ENCODE data around the gene TSPYL6. TPM values are rescaled to one million over a fixed set of nuclear protein-coding genes. Genes with fewer than 3 reads are reported as not detected.
A peak's percentile ranks its signal among the peaks of the same experiment; 100 is the strongest.

Gene TSPYL6
- total and polyA plus RNA-seq, 2 of the 4 experiments (the other 2 are of a cell fraction), result not detected

DNA sequence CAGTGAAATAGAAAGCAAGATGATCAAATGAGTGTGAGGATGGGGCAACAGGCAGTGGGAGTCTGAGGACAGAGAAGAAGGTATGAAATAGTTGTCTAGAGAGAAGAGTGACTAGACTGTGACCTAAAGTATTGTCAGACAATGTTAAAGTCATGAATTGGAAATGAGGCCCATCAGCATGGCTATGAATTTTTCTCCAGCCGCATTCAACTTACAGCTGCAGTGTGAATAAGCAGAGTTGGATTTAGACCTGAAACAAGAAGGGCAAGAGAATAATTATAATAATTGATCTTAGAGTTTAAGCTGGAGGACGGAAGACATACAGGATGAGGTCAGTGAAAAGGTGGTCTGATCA lies 4.2 kb upstream of the TSPYL6 start:
- Histone ChIP-seq H3K4ac (ENCODE audit: low read depth, low read length) (no peak overlapping the region; the same call in 1 of the 2 replicates), H4K5ac (ENCODE audit: low read depth, low read length) (no peak overlapping the region), H3K4me1 (ENCODE audit: control insufficient read depth, insufficient read depth, low read length) (no peaks in the 10 kb centered on the region), H3K9ac (ENCODE audit: low read depth, low read length) (no peak overlapping the region), H4K8ac (ENCODE audit: low read depth in 2 of 2, low read length in 2 of 2) (no peak overlapping the region), H3K14ac (replicated peaks; ENCODE audit: low read depth, low read length) (no peak overlapping the region), H4K91ac (ENCODE audit: insufficient read depth, low read depth, low read length) (no peak overlapping the region), H3K56ac (ENCODE audit: extremely low read depth, insufficient read depth, low read length) (no peak overlapping the region), H2AK9ac (replicated peaks; ENCODE audit: low read depth, low read length, poor library complexity) (no peak overlapping the region), H3K4me2 (ENCODE audit: low read depth, low read length) (no peak overlapping the region), H3K4me3 (ENCODE audit: insufficient read depth, low read depth, low read length) (no peak overlapping the region), H2BK5ac (ENCODE audit: low read depth, low read length, poor library complexity, severe bottlenecking) (no peak overlapping the region), H2AK5ac (ENCODE audit: low read depth, low read length) (peak overlapping the region; percentile 27; the same call in 1 of the 2 replicates), H2AFZ (replicated peaks; ENCODE audit: low read length, poor library complexity) (no peak overlapping the region), H3K9me1 (ENCODE audit: insufficient read depth, low read length) (peaks cover 3% of the 10 kb centered on the region; the same call in 1 of the 2 replicates), H4K20me1 (ENCODE audit: insufficient read depth, low read length) (no peaks in the 10 kb centered on the region), H3K27ac (ENCODE audit: insufficient read depth, low read length) (no peak overlapping the region), H2BK120ac (ENCODE audit: low read depth, low read length) (no peak overlapping the region), H3K79me1 (ENCODE audit: low read depth in 1 of 2, low read length in 2 of 2) (no peaks in the 10 kb centered on the region), H3K36me3 (ENCODE audit: control insufficient read depth, insufficient read depth, low read length) (no peaks in the 10 kb centered on the region), H3K27me3 (ENCODE audit: control insufficient read depth, insufficient read depth, low read length) (no peaks in the 10 kb centered on the region), H2BK20ac (ENCODE audit: low read depth, low read length) (no peak overlapping the region), H3K9me3 (ENCODE audit: control insufficient read depth, insufficient read depth, low read length) (no peaks in the 10 kb centered on the region), H2BK15ac (ENCODE audit: low read depth, low read length) (no peak overlapping the region), H3K23ac (ENCODE audit: low read depth, low read length) (no peak overlapping the region), H3K18ac (ENCODE audit: low read depth, low read length) (no peak overlapping the region)
- no CpG with 5 or more reads among the region's 2 CpGs for WGBS, 2 experiments (ENCODE audit: extremely low coverage in 2 of 2, insufficient read length in 1 of 2)
- no TSS peak for BruUV-seq (replicated peaks)
- ATAC-seq (ENCODE audit: low read depth), result no peak
- dilution Hi-C loops (cut with HindIII; ENCODE audit: low sequenced_read_pairs, unreplicated experiment), result no loop called here
- no peak for DNase-seq
- intact Hi-C loops (cut with micrococcal nuclease), result no loop called here
- in situ Hi-C loops (cut with MboI; ENCODE audit: low sequenced_read_pairs), result no loop called here
- TF ChIP-seq RFX5 (IDR thresholded peaks at IDR 0.05; ENCODE audit: low read depth, low read length), result no peak
- TF ChIP-seq CHD1 (IDR thresholded peaks at IDR 0.05; ENCODE audit: low read depth, low read length), result no peak
- CTCF ChIA-PET, result no interaction called here
- POLR2A ChIA-PET (ENCODE audit: unreplicated experiment), result no interaction called here

Measured in IMR-90 (cell line).